Measurements from ENCODE around the gene KCTD5. TPM values are rescaled to one million over a fixed set of nuclear protein-coding genes. Genes with fewer than 3 reads are reported as not detected.

The KCTD5 gene
- polyA plus RNA-seq, 1 donor from 2014 or later: 42.7 TPM

- Histone ChIP-seq H3K27ac (ENCODE audit: low read length) (no peak overlapping the region), H3K9me2 (ENCODE audit: insufficient read depth, low read length) (no peaks in the 10 kb centered on the region), H3K4me2 (ENCODE audit: low read length) (no peak overlapping the region), H3K9ac (ENCODE audit: low read length) (no peak overlapping the region), H3F3A (ENCODE audit: insufficient read depth, low read length, poor library complexity, severe bottlenecking) (no peaks in the 10 kb centered on the region), H2AFZ (ENCODE audit: low read depth, low read length) (no peak overlapping the region), H3K27me3 (ENCODE audit: insufficient read depth, low read depth, low read length) (no peaks in the 10 kb centered on the region), H3K9me3 (ENCODE audit: low read length) (no peaks in the 10 kb centered on the region), H3K79me2 (replicated peaks; ENCODE audit: insufficient read depth, low read length) (no peaks in the 10 kb centered on the region), H3K4me3 (ENCODE audit: low read length) (no peak overlapping the region), H3K36me3 (ENCODE audit: insufficient read depth, low read length) (no peaks in the 10 kb centered on the region), H4K20me1 (ENCODE audit: insufficient read depth) (no peaks in the 10 kb centered on the region)
- no peak for TF ChIP-seq TAF1 (IDR thresholded peaks at IDR 0.05; ENCODE audit: low read depth)
- no peak for TF ChIP-seq MXI1 (conservative IDR thresholded peaks at IDR 0.05; ENCODE audit: poor library complexity, severe bottlenecking)
- TF ChIP-seq EP300 (conservative IDR thresholded peaks at IDR 0.05; ENCODE audit: poor library complexity, severe bottlenecking): no peak
- TF ChIP-seq POLR2AphosphoS5 (IDR thresholded peaks at IDR 0.05): no peak
- TF ChIP-seq CTCF (IDR thresholded peaks at IDR 0.05; ENCODE audit: poor library complexity, severe bottlenecking): no peak
- no peak for TF ChIP-seq EZH2 (IDR thresholded peaks at IDR 0.05; ENCODE audit: borderline replicate concordance, insufficient read depth, low read length, poor library complexity, severe bottlenecking)
- no peak for TF ChIP-seq SMC3 (conservative IDR thresholded peaks at IDR 0.05; ENCODE audit: poor library complexity)
- no peak for TF ChIP-seq REST (IDR thresholded peaks at IDR 0.05; ENCODE audit: borderline replicate concordance)
- TF ChIP-seq RAD21 (conservative IDR thresholded peaks at IDR 0.05): no peak
Observed at GRCh38 chr16:2706085-2706484, 23.8 kb downstream of the KCTD5 start.

- Histone ChIP-seq H3K9ac (ENCODE audit: low read length) (no peak overlapping the region), H3K27ac (ENCODE audit: low read length) (no peak overlapping the region), H3K79me2 (replicated peaks; ENCODE audit: insufficient read depth, low read length) (no peaks in the 10 kb centered on the region), H2AFZ (ENCODE audit: low read depth, low read length) (no peak overlapping the region), H3K4me3 (ENCODE audit: low read length) (no peak overlapping the region), H3K27me3 (ENCODE audit: insufficient read depth, low read depth, low read length) (no peaks in the 10 kb centered on the region), H4K20me1 (ENCODE audit: insufficient read depth) (no peaks in the 10 kb centered on the region), H3K4me2 (ENCODE audit: low read length) (no peak overlapping the region), H3K9me2 (ENCODE audit: insufficient read depth, low read length) (no peaks in the 10 kb centered on the region), H3K9me3 (ENCODE audit: low read length) (no peaks in the 10 kb centered on the region), H3F3A (ENCODE audit: insufficient read depth, low read length, poor library complexity, severe bottlenecking) (no peaks in the 10 kb centered on the region), H3K36me3 (ENCODE audit: insufficient read depth, low read length) (no peaks in the 10 kb centered on the region)
- TF ChIP-seq MXI1 (conservative IDR thresholded peaks at IDR 0.05; ENCODE audit: poor library complexity, severe bottlenecking) (no peak), EZH2 (IDR thresholded peaks at IDR 0.05; ENCODE audit: borderline replicate concordance, insufficient read depth, low read length, poor library complexity, severe bottlenecking) (no peak), SMC3 (conservative IDR thresholded peaks at IDR 0.05; ENCODE audit: poor library complexity) (no peak), REST (IDR thresholded peaks at IDR 0.05; ENCODE audit: borderline replicate concordance) (no peak), EP300 (conservative IDR thresholded peaks at IDR 0.05; ENCODE audit: poor library complexity, severe bottlenecking) (no peak), CTCF (IDR thresholded peaks at IDR 0.05; ENCODE audit: poor library complexity, severe bottlenecking) (no peak), RAD21 (conservative IDR thresholded peaks at IDR 0.05) (no peak), POLR2AphosphoS5 (IDR thresholded peaks at IDR 0.05) (no peak), TAF1 (IDR thresholded peaks at IDR 0.05; ENCODE audit: low read depth) (no peak)
Observed at GRCh38 chr16:2706611-2707311, 24.4 kb downstream of the KCTD5 start.

All from neural cell (in vitro differentiated cells).